Measurements from ENCODE around the gene S1PR4. TPM values are rescaled to one million over a fixed set of nuclear protein-coding genes. Genes with fewer than 3 reads are reported as not detected.
"Not testable (repeated sequence)": the region's sequence is repeated elsewhere in the genome, so short reads cannot be mapped to it uniquely, and the experiment has no call there.

S1PR4 gene
- total and polyA plus RNA-seq, 4 donors = 0.50 to 2.5 (median 1.6) TPM

- WGBS, 2 donors = 81 to 84% methylated on average over 12 to 15 of the region's 15 CpGs
- intact Hi-C loops (cut with DNase I) = no loop called here
- ATAC-seq (ENCODE audit: low FRiP score) = no peak
Measured at GRCh38 chr19:3171894-3172672, 6.5 kb upstream of the S1PR4 start.

GRCh38 chr19:3172673-3173000, 5.9 kb upstream of the S1PR4 start:
- not testable (repeated sequence) for ATAC-seq (ENCODE audit: low FRiP score)

More at GRCh38 chr19:3171894-3172672, 6.5 kb upstream of the S1PR4 start:
- H3K36me3 ChIP-seq (ENCODE audit: control insufficient read depth in 1 of 2, insufficient read depth in 2 of 2, low read length in 1 of 2) = no peaks in the 10 kb centered on the region
- no peak overlapping the region for H3K4me3 ChIP-seq (ENCODE audit: low read length in 2 of 2)
- H3K9me3 ChIP-seq (ENCODE audit: control insufficient read depth, low read length) = no peaks in the 10 kb centered on the region
- H3K27me3 ChIP-seq (ENCODE audit: control insufficient read depth in 1 of 2, insufficient read depth in 2 of 2, low read length in 1 of 2) = no peaks in the 10 kb centered on the region
- no peak overlapping the region for H3K27ac ChIP-seq (ENCODE audit: low read depth in 1 of 2, low read length in 2 of 2)
- no peaks in the 10 kb centered on the region for H3K4me1 ChIP-seq (ENCODE audit: control insufficient read depth in 1 of 2, insufficient read depth in 2 of 2, low read length in 2 of 2)
- DNase-seq = peak in 1 of 2 donors; percentile 68

GRCh38 chr19:3175781-3176714, 2.5 kb upstream of the S1PR4 start:
- no peak overlapping the region for H3K27ac ChIP-seq (ENCODE audit: low read depth in 1 of 2, low read length in 2 of 2)
- DNase-seq = peak in 1 of 2 donors; percentile 48
- intact Hi-C loops (cut with DNase I) = no loop called here
- H3K4me1 ChIP-seq (ENCODE audit: control insufficient read depth in 1 of 2, insufficient read depth in 2 of 2, low read length in 2 of 2) = no peaks in the 10 kb centered on the region
- WGBS, 2 donors = 53 to 63% methylated on average over 17 of the region's 17 CpGs
- no peaks in the 10 kb centered on the region for H3K9me3 ChIP-seq (ENCODE audit: control insufficient read depth, low read length)
- H3K4me3 ChIP-seq (ENCODE audit: low read length in 2 of 2) = no peak overlapping the region
- no peak for ATAC-seq (ENCODE audit: low FRiP score)
- no peaks in the 10 kb centered on the region for H3K36me3 ChIP-seq (ENCODE audit: control insufficient read depth in 1 of 2, insufficient read depth in 2 of 2, low read length in 1 of 2)
- H3K27me3 ChIP-seq (ENCODE audit: control insufficient read depth in 1 of 2, insufficient read depth in 2 of 2, low read length in 1 of 2) = no peaks in the 10 kb centered on the region

More at GRCh38 chr19:3172673-3173000, 5.9 kb upstream of the S1PR4 start:
- intact Hi-C loops (cut with DNase I); H3K9me3 ChIP-seq (ENCODE audit: control insufficient read depth, low read length); H3K36me3 ChIP-seq (ENCODE audit: control insufficient read depth in 1 of 2, insufficient read depth in 2 of 2, low read length in 1 of 2); H3K27me3 ChIP-seq (ENCODE audit: control insufficient read depth in 1 of 2, insufficient read depth in 2 of 2, low read length in 1 of 2); H3K27ac ChIP-seq (ENCODE audit: low read depth in 1 of 2, low read length in 2 of 2); H3K4me1 ChIP-seq (ENCODE audit: control insufficient read depth in 1 of 2, insufficient read depth in 2 of 2, low read length in 2 of 2); H3K4me3 ChIP-seq (ENCODE audit: low read length in 2 of 2): not testable (repeated sequence)
- DNase-seq = peak in 1 of 2 donors; percentile 39
- WGBS, 2 donors = 71 to 72% methylated on average over 6 of the region's 6 CpGs

GRCh38 chr19:3176715-3177501, 1.7 kb upstream of the S1PR4 start:
- Histone ChIP-seq H3K4me1 (ENCODE audit: control insufficient read depth in 1 of 2, insufficient read depth in 2 of 2, low read length in 2 of 2) (no peaks in the 10 kb centered on the region), H3K36me3 (ENCODE audit: control insufficient read depth in 1 of 2, insufficient read depth in 2 of 2, low read length in 1 of 2) (no peaks in the 10 kb centered on the region), H3K27me3 (ENCODE audit: control insufficient read depth in 1 of 2, insufficient read depth in 2 of 2, low read length in 1 of 2) (no peaks in the 10 kb centered on the region), H3K4me3 (ENCODE audit: low read length in 2 of 2) (no peak overlapping the region), H3K27ac (ENCODE audit: low read depth in 1 of 2, low read length in 2 of 2) (no peak overlapping the region), H3K9me3 (ENCODE audit: control insufficient read depth, low read length) (no peaks in the 10 kb centered on the region)
- WGBS, 2 donors = 77 to 79% methylated on average over 11 of the region's 11 CpGs
- intact Hi-C loops (cut with DNase I) = no loop called here
- ATAC-seq (ENCODE audit: low FRiP score) (peak; percentile 49), DNase-seq (peak in 1 of 2 donors; percentile 62)

- H3K4me1 ChIP-seq (ENCODE audit: control insufficient read depth in 1 of 2, insufficient read depth in 2 of 2, low read length in 2 of 2) = no peaks in the 10 kb centered on the region
- no peaks in the 10 kb centered on the region for H3K9me3 ChIP-seq (ENCODE audit: control insufficient read depth, low read length)
- H3K4me3 ChIP-seq (ENCODE audit: low read length in 2 of 2) = no peak overlapping the region
- WGBS, 2 donors = 87 to 90% methylated on average over 43 to 52 of the region's 52 CpGs
- no peaks in the 10 kb centered on the region for H3K27me3 ChIP-seq (ENCODE audit: control insufficient read depth in 1 of 2, insufficient read depth in 2 of 2, low read length in 1 of 2)
- intact Hi-C loops (cut with DNase I) = no loop called here
- DNase-seq (peak in 1 of 2 donors; percentile 73), ATAC-seq (ENCODE audit: low FRiP score) (peak; percentile 30)
- no peaks in the 10 kb centered on the region for H3K36me3 ChIP-seq (ENCODE audit: control insufficient read depth in 1 of 2, insufficient read depth in 2 of 2, low read length in 1 of 2)
- no peak overlapping the region for H3K27ac ChIP-seq (ENCODE audit: low read depth in 1 of 2, low read length in 2 of 2)
Measured at GRCh38 chr19:3178973-3179738, 587 bp downstream of the S1PR4 start.

- WGBS, 2 donors = 88 to 89% methylated on average over 31 of the region's 31 CpGs
- Histone ChIP-seq H3K4me3 (ENCODE audit: low read length in 2 of 2) (no peak overlapping the region), H3K36me3 (ENCODE audit: control insufficient read depth in 1 of 2, insufficient read depth in 2 of 2, low read length in 1 of 2) (no peaks in the 10 kb centered on the region), H3K27me3 (ENCODE audit: control insufficient read depth in 1 of 2, insufficient read depth in 2 of 2, low read length in 1 of 2) (no peaks in the 10 kb centered on the region), H3K9me3 (ENCODE audit: control insufficient read depth, low read length) (no peaks in the 10 kb centered on the region), H3K27ac (ENCODE audit: low read depth in 1 of 2, low read length in 2 of 2) (no peak overlapping the region), H3K4me1 (ENCODE audit: control insufficient read depth in 1 of 2, insufficient read depth in 2 of 2, low read length in 2 of 2) (no peaks in the 10 kb centered on the region)
- ATAC-seq (ENCODE audit: low FRiP score) (peak; percentile 51), DNase-seq (peak in 1 of 2 donors; percentile 76)
- intact Hi-C loops (cut with DNase I) = no loop called here
Measured at GRCh38 chr19:3179739-3180293, 1.2 kb downstream of the S1PR4 start.

- Histone ChIP-seq H3K27ac (ENCODE audit: low read depth in 1 of 2, low read length in 2 of 2) (no peak overlapping the region), H3K27me3 (ENCODE audit: control insufficient read depth in 1 of 2, insufficient read depth in 2 of 2, low read length in 1 of 2) (no peaks in the 10 kb centered on the region), H3K4me3 (ENCODE audit: low read length in 2 of 2) (no peak overlapping the region), H3K9me3 (ENCODE audit: control insufficient read depth, low read length) (no peaks in the 10 kb centered on the region), H3K4me1 (ENCODE audit: control insufficient read depth in 1 of 2, insufficient read depth in 2 of 2, low read length in 2 of 2) (no peaks in the 10 kb centered on the region), H3K36me3 (ENCODE audit: control insufficient read depth in 1 of 2, insufficient read depth in 2 of 2, low read length in 1 of 2) (no peaks in the 10 kb centered on the region)
- DNase-seq = peak in 1 of 2 donors; percentile 55
- intact Hi-C loops (cut with DNase I) = no loop called here
- WGBS, 2 donors = 79 to 83% methylated on average over 13 of the region's 13 CpGs
- ATAC-seq (ENCODE audit: low FRiP score) = no peak
Measured at GRCh38 chr19:3183721-3184641, 5.4 kb downstream of the S1PR4 start.

Data from aorta (tissue), 5 donors.